Calu3 (cell line): ENCODE results near the gene ADRA2A. TPM values are rescaled to one million over a fixed set of nuclear protein-coding genes. Genes with fewer than 3 reads are reported as not detected.

Source experiments
- BruUV-seq: library from RNA; stranded (reverse); fragments of 400-500 nt; replicated peaks from 2 replicates; lab custom pipeline; 2021; lab: Mats Ljungman, UMichigan
- CTCF ChIA-PET: fragments of 300-600 bp; sonication (Branson Sonifier 250); formaldehyde crosslinking; loops from one replicate; lab custom pipeline; 2022; ENCODE audit warnings: antibody characterized with exemption; lab: Charles Lee
- DNase-seq: peaks from one replicate; pipeline ENCODE4 v3.0.0; 2022
- H3K27ac Mint-ChIP-seq: one replicate; pipeline ENCODE4 v1.8.0; 2022; ENCODE audit warnings: mixed read lengths; ENCODE audit not compliant: unreplicated experiment
- H3K27me3 Mint-ChIP-seq: one replicate; pipeline ENCODE4 v1.8.0; 2022; ENCODE audit warnings: mixed read lengths; ENCODE audit not compliant: unreplicated experiment
- H3K36me3 Mint-ChIP-seq: one replicate; pipeline ENCODE4 v1.8.0; 2022; ENCODE audit warnings: mild to moderate bottlenecking, moderate library complexity, mixed read lengths; ENCODE audit not compliant: insufficient read depth, unreplicated experiment
- H3K4me1 Mint-ChIP-seq: one replicate; pipeline ENCODE4 v1.8.0; 2022; ENCODE audit warnings: mild to moderate bottlenecking, low read depth, mixed read lengths; ENCODE audit not compliant: unreplicated experiment
- H3K4me3 Mint-ChIP-seq: one replicate; pipeline ENCODE4 v1.8.0; 2022; ENCODE audit warnings: mild to moderate bottlenecking, low read depth, moderate library complexity, mixed read lengths; ENCODE audit not compliant: unreplicated experiment
- H3K9me3 Mint-ChIP-seq: one replicate; pipeline ENCODE4 v1.8.0; 2022; ENCODE audit warnings: low read depth, mixed read lengths; ENCODE audit not compliant: unreplicated experiment
- CTCF ChIP-seq: fragments of 200-600 bp; IDR thresholded peaks from one replicate; pipeline ENCODE4 v1.8.0; 2022; ENCODE audit warnings: antibody characterized with exemption; ENCODE audit not compliant: unreplicated experiment
- intact Hi-C: fragments of 100-400 bp; cut with micrococcal nuclease; formaldehyde crosslinking; loops from one replicate; pipeline ENCODE4 v1.10.0; 2022; ENCODE audit not compliant: unreplicated experiment
- total RNA-seq: library from RNA; stranded (reverse); gene quantifications from 2 replicates; pipeline ENCODE4 v1.2.3, GENCODE V29; 2022

Gene ADRA2A
- total RNA-seq, 1 experiment from 2014 or later: 5.4 TPM

- TF ChIP-seq CTCF: no peak
- Mint-ChIP-seq H3K27ac (no peak overlapping the region), H3K4me1 (peaks cover 40% of the 10 kb centered on the region)
These were observed 26.5 kb downstream of the ADRA2A start for GRCh38 chr10:111103196-111103840.

GRCh38 chr10:111104811-111105210 lies 28.0 kb downstream of the ADRA2A start:
- BruUV-seq: no TSS peak

More at GRCh38 chr10:111103196-111103840, 26.5 kb downstream of the ADRA2A start:
- intact Hi-C loops: no loop called here
- Mint-ChIP-seq H3K9me3 (no peaks in the 10 kb centered on the region), H3K36me3 (no peaks in the 10 kb centered on the region), H3K27me3 (no peaks in the 10 kb centered on the region), H3K4me3 (no peak overlapping the region)
- BruUV-seq: no TSS peak
- CTCF ChIA-PET: no interaction called here
- DNase-seq: no peak

GRCh38 chr10:111106081-111106480 lies 29.3 kb downstream of the ADRA2A start:
- no peak for DNase-seq
- Mint-ChIP-seq H3K36me3 (no peaks in the 10 kb centered on the region), H3K27me3 (no peaks in the 10 kb centered on the region), H3K27ac (no peak overlapping the region), H3K4me3 (no peak overlapping the region), H3K4me1 (peaks cover 26% of the 10 kb centered on the region), H3K9me3 (no peaks in the 10 kb centered on the region)
- no peak for TF ChIP-seq CTCF
- intact Hi-C loops: no loop called here
- BruUV-seq: no TSS peak
- CTCF ChIA-PET: interaction anchor here (1.0 kb wide), 1 partner anchor 29 kb away, joined by 4 read pairs; the partner anchor contains the start of gene ADRA2A

More at GRCh38 chr10:111104811-111105210, 28.0 kb downstream of the ADRA2A start:
- Mint-ChIP-seq H3K4me1 (peaks cover 37% of the 10 kb centered on the region), H3K36me3 (no peaks in the 10 kb centered on the region), H3K27ac (no peak overlapping the region), H3K27me3 (no peaks in the 10 kb centered on the region), H3K4me3 (no peak overlapping the region), H3K9me3 (no peaks in the 10 kb centered on the region)
- intact Hi-C loops: no loop called here
- TF ChIP-seq CTCF: no peak
- CTCF ChIA-PET: no interaction called here
- DNase-seq: no peak

GRCh38 chr10:111107023-111107422 lies 30.2 kb downstream of the ADRA2A start:
- CTCF ChIA-PET: interaction anchor here (0.5 to 1.0 kb wide), 2 partner anchors 30 to 162 kb away, joined by 3 to 4 read pairs; partner anchors contain the start of gene ADRA2A
- Mint-ChIP-seq H3K27me3 (no peaks in the 10 kb centered on the region), H3K4me1 (peaks cover 26% of the 10 kb centered on the region), H3K27ac (no peak overlapping the region), H3K4me3 (no peak overlapping the region), H3K36me3 (no peaks in the 10 kb centered on the region), H3K9me3 (no peaks in the 10 kb centered on the region)
- intact Hi-C loops: no loop called here
- TF ChIP-seq CTCF: no peak
- BruUV-seq: no TSS peak
- DNase-seq: no peak
